Brain microvascular endothelial cell (primary cell): Measurements from ENCODE around the gene CACNA2D2.
A peak's percentile ranks its signal among the peaks of the same experiment; 100 is the strongest.

Experiments used
- DNase-seq: peaks from one replicate; pipeline ENCODE4 v3.0.0-alpha.2; 2020
- H3K27ac ChIP-seq: fragments of 250-450 bp; sonication (Bioruptor Pico); 2 replicates; pipeline ENCODE4 v1.5.1; 2020; ENCODE audit warnings: mild to moderate bottlenecking, moderate library complexity
- H3K27me3 ChIP-seq: fragments of 250-450 bp; sonication (Bioruptor Pico); replicated peaks from 2 replicates; pipeline ENCODE4 v1.5.1; 2020; ENCODE audit warnings: mild to moderate bottlenecking
- H3K36me3 ChIP-seq: fragments of 250-450 bp; sonication (Bioruptor Pico); replicated peaks from 2 replicates; pipeline ENCODE4 v1.5.1; 2020; ENCODE audit warnings: mild to moderate bottlenecking
- H3K4me3 ChIP-seq: 2 replicates; pipeline ENCODE4 v1.5.1; 2011; ENCODE audit warnings: low read depth, mild to moderate bottlenecking, control low read depth, low read length, moderate library complexity
- CTCF ChIP-seq: IDR thresholded peaks from 2 replicates; pipeline ENCODE4 v1.5.1; 2011; ENCODE audit warnings: low read depth, mild to moderate bottlenecking, moderate library complexity, low read length, control low read depth, inconsistent platforms; ENCODE audit errors: missing control alignments
- in situ Hi-C: cut with HindIII; loops from 2 replicates; pipeline ENCODE4 v1.10.0; 2017; ENCODE audit warnings: low sequenced_read_pairs, low pct_ligation_motif_present

The CACNA2D2 gene

GRCh38 chr3:50441424-50442217, 61.8 kb downstream of the CACNA2D2 start:
- DNase-seq = no peak
- no peak overlapping the region for H3K4me3 ChIP-seq
- in situ Hi-C loops = no loop called here
- no peak overlapping the region for H3K27ac ChIP-seq
- no peaks in the 10 kb centered on the region for H3K36me3 ChIP-seq
- no peak for TF ChIP-seq CTCF
- no peaks in the 10 kb centered on the region for H3K27me3 ChIP-seq

DNA sequence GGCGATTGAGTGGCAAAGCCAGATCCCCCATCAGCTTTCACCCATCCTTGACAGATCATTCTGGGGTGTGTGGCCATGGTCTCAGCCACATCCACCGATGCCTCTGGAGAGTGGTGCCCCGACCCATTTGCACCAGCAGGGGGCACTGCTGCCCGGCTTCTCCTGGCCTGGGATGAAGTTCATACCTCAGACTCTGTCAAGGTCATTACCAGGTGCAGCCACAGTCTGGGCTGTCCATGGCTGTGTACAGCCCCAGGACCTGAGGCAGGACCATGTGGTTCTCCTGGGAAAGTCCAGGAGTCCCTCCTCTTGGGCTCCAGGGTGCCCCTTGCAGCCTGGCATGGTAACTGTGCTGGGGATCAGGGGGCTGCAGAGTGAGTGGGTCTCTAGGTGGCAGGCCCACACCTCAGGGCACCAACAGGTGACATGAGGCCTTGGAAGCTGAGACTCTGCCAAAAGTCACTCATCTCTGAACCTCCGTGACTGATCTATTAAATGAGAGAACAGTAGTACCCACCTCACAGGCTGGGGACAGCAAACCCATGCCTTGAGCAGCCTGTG, 67.2 kb downstream of the CACNA2D2 start:
- peak; percentile 92 for TF ChIP-seq CTCF
- in situ Hi-C loops = no loop called here
- H3K27ac ChIP-seq = no peak overlapping the region
- peak; percentile 35 for DNase-seq
- H3K27me3 ChIP-seq = no peaks in the 10 kb centered on the region
- H3K4me3 ChIP-seq = no peak overlapping the region
- H3K36me3 ChIP-seq = no peaks in the 10 kb centered on the region

GRCh38 chr3:50435371-50436113, 67.9 kb downstream of the CACNA2D2 start:
- in situ Hi-C loops = no loop called here
- H3K4me3 ChIP-seq = no peak overlapping the region
- no peak overlapping the region for H3K27ac ChIP-seq
- H3K36me3 ChIP-seq = no peaks in the 10 kb centered on the region
- DNase-seq = no peak
- TF ChIP-seq CTCF = no peak
- no peaks in the 10 kb centered on the region for H3K27me3 ChIP-seq

DNA sequence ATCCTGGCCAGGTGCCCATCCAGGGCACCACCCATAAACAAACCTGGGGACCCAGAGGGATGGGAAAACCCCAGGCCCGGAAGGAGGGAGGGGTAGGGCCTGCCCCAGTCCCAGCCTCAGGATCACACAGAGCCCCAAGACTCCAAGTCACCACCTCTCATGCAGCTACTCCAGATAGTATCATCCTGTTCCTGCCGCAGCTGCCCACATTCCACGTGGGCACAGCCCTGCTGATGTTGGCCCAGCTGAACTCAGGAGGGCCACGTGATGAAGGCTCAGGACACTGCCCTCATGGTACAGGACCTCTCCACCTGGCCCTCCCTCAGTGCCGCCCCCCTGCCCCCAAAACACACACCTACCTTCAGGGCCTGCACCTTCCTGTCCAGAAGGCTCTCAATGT, 69.5 kb downstream of the CACNA2D2 start:
- DNase-seq = no peak
- Histone ChIP-seq H3K27me3 (no peaks in the 10 kb centered on the region), H3K36me3 (no peaks in the 10 kb centered on the region), H3K27ac (no peak overlapping the region), H3K4me3 (no peak overlapping the region)
- no peak for TF ChIP-seq CTCF
- in situ Hi-C loops = no loop called here

GRCh38 chr3:50430950-50431435, 72.4 kb downstream of the CACNA2D2 start:
- Histone ChIP-seq H3K27me3 (no peaks in the 10 kb centered on the region), H3K27ac (no peak overlapping the region), H3K4me3 (no peak overlapping the region), H3K36me3 (no peaks in the 10 kb centered on the region)
- DNase-seq = no peak
- no peak for TF ChIP-seq CTCF
- in situ Hi-C loops = no loop called here
